ENCODE data around the gene EEF2. TPM values are rescaled to one million over a fixed set of nuclear protein-coding genes. Genes with fewer than 3 reads are reported as not detected.

Gene EEF2
- total RNA-seq, 1 donor from 2014 or later, result 2,451 TPM

DNA sequence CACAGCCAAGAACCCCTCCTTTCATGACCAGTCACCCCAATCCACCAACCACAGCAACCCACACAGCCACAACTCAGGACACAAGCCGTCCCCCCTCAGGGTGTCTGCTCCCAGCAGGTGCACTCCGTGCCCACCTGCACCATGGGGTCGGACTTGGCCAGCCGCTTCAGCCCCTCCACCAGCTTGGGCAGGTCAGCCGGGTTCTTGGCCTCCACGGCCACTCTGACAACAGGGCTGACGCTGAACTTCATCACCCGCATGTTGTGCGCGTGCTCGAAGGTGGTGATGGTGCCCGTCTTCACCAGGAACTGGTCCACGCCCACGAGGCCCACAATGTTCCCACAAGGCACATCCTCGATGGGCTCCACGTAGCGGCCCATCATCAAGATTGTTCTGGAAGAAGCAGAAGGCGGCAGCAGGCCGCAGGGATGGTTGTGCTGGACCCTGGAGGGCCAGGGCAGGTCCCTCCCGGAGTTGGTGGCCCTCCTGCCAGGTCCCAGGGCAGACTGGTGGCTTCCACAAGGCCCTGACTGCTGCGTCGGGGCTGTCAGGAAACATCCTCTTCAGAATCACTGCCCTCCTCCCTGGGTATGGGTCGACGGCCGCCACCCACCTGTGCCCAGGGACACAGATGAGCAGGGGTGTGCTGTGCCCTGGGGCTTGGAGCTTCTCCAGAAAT is 5.5 kb downstream of the EEF2 start:
- DNase-seq (ENCODE audit: low spot score), result no peak
- Mint-ChIP-seq H3K9me3 (no peaks in the 10 kb centered on the region), H3K27me3 (ENCODE audit: low read depth) (no peaks in the 10 kb centered on the region), H3K36me3 (ENCODE audit: low read depth) (peaks cover 91% of the 10 kb centered on the region), H3K27ac (no peak overlapping the region), H3K4me1 (ENCODE audit: low read depth) (peaks cover 19% of the 10 kb centered on the region), H3K4me3 (ENCODE audit: low read depth) (no peak overlapping the region)
- intact Hi-C loops (cut with micrococcal nuclease), result loop anchor here (10.0 kb wide), 1 partner anchor 215 kb away; the partner anchor contains the start of genes APBA3 and MRPL54

DNA sequence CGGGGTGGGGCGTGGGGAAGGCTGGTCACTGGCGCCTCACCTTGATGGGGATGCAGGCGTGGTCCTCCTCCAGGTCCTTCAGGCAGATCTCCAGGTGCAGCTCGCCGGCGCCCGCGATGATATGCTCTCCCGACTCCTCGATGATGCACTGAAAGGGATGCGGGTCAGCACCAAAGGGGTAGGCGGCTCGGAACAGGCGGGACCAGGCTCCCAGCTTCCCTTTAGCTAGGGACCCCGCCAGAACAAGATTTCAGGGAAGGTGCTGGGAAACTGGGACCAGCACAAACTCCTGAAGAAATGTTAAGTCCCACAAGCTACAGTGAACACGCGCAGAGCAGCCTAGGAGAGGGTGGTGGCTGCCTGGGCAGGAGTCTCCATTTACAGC is 6.0 kb downstream of the EEF2 start:
- Mint-ChIP-seq H3K4me1 (ENCODE audit: low read depth) (peaks cover 18% of the 10 kb centered on the region), H3K27me3 (ENCODE audit: low read depth) (no peaks in the 10 kb centered on the region), H3K27ac (no peak overlapping the region), H3K36me3 (ENCODE audit: low read depth) (peaks cover 86% of the 10 kb centered on the region), H3K9me3 (no peaks in the 10 kb centered on the region), H3K4me3 (ENCODE audit: low read depth) (no peak overlapping the region)
- no peak for DNase-seq (ENCODE audit: low spot score)
- intact Hi-C loops (cut with micrococcal nuclease), result no loop called here

DNA sequence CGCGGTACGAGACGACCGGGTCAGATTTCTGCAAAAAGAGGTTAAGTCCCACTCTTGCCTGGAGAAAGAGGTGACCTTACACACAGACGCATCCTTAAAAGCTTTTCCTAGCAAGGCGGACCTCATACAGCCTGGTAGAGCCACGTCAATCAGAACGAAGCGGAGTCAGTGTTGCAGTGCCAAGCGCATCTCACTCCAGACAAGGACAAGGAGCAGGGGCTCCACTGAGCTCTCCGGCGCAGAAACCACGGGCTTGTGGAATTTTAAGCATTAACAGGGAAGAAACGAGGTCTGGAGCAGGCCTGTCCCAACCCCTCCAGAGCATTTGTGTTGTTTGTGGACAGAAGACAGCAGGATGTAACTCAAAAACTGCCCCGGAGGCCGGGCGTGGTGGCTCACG is 7.1 kb downstream of the EEF2 start:
- H3K4me1 Mint-ChIP-seq (ENCODE audit: low read depth), result peaks cover 7% of the 10 kb centered on the region
- no peaks in the 10 kb centered on the region for H3K27me3 Mint-ChIP-seq (ENCODE audit: low read depth)
- no peak for DNase-seq (ENCODE audit: low spot score)
- intact Hi-C loops (cut with micrococcal nuclease), result no loop called here
- H3K9me3 Mint-ChIP-seq, result no peaks in the 10 kb centered on the region
- peaks cover 74% of the 10 kb centered on the region for H3K36me3 Mint-ChIP-seq (ENCODE audit: low read depth)
- H3K27ac Mint-ChIP-seq, result no peak overlapping the region
- H3K4me3 Mint-ChIP-seq (ENCODE audit: low read depth), result no peak overlapping the region

DNA sequence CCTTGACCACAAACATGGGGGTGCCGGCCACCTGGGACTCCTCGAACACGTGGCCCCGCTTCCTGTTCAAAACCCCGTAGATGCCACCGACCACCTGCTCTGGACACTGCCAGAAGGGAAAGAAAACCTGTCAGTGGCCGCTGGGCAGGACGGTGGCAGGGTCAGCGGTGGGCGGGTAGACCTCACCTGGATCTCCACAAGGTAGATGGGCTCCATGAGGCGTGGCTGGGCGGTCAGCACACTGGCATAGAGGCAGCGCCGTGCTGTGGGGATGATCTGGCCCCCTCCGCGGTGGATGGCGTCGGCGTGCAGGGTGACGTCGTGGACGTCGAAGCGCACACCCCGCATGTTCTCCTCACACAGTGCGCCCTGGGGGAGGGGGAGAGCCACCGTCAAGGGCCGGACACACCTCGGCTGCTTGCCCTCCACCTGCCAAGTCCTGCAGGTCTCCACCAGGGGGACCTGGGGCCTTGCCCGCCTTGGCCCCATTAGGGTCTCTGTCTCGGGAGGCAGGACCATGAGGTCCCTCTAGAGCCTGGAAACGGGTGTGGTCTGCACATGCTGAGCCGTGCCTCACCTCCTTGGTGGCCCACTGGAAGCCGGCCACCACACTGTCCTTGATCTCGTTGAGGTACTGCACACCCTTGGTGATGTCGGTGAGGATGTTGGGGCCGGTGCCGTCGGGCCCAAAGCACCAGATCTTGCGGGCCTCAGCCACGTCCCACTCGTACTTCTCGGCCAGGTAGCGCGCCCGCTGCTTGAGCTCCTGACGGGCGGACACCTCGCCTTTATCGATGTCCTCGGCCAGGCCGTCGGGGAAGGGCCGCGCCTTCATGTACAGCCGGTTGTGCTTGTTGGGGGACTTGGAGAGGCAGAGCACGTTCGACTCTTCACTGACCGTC is 7.8 kb downstream of the EEF2 start:
- intact Hi-C loops (cut with micrococcal nuclease), result no loop called here
- Mint-ChIP-seq H3K36me3 (ENCODE audit: low read depth) (peaks cover 68% of the 10 kb centered on the region), H3K27me3 (ENCODE audit: low read depth) (no peaks in the 10 kb centered on the region), H3K27ac (no peak overlapping the region), H3K4me1 (ENCODE audit: low read depth) (peaks cover under 1% of the 10 kb centered on the region), H3K9me3 (no peaks in the 10 kb centered on the region), H3K4me3 (ENCODE audit: low read depth) (no peak overlapping the region)
- DNase-seq (ENCODE audit: low spot score), result no peak

DNA sequence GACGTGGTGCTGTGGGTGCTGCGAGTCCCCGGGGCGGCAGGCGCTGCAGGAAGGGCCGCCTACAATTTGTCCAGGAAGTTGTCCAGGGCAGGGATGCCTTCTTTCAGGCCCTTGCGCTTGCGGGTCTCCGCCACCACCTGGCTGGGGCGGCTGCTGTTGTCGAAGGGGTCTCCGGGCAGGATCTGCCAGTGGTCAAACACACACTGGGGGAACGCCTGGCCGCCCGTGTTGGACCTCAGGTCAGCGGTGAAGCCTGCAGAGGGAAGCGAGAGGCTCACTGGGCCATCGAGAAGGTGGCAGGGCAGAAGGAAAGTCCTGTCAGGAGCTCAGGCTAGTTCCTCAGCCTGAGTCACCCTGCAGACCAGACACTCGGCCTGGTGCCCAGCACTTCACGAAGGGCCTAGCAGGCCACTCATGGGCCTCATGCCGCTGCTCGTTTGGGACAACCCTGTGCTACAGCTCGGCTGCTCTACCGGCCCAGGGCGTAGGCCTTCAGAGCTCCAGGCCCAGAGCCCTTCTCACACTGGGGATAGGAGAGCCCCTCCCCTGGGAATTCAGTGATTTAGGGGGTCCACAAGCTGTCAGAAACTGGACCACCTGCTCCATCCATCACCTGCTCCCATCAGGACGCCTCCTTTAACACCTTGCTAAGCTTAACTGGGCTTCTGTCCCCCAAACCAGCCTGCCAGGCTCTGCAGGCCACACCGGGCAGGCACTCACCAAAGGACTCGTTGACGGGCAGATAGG is 8.6 kb downstream of the EEF2 start:
- Mint-ChIP-seq H3K36me3 (ENCODE audit: low read depth) (peaks cover 60% of the 10 kb centered on the region), H3K4me3 (ENCODE audit: low read depth) (no peak overlapping the region), H3K4me1 (ENCODE audit: low read depth) (no peaks in the 10 kb centered on the region), H3K27me3 (ENCODE audit: low read depth) (no peaks in the 10 kb centered on the region), H3K9me3 (no peaks in the 10 kb centered on the region), H3K27ac (no peak overlapping the region)
- intact Hi-C loops (cut with micrococcal nuclease), result no loop called here
- no peak for DNase-seq (ENCODE audit: low spot score)

DNA sequence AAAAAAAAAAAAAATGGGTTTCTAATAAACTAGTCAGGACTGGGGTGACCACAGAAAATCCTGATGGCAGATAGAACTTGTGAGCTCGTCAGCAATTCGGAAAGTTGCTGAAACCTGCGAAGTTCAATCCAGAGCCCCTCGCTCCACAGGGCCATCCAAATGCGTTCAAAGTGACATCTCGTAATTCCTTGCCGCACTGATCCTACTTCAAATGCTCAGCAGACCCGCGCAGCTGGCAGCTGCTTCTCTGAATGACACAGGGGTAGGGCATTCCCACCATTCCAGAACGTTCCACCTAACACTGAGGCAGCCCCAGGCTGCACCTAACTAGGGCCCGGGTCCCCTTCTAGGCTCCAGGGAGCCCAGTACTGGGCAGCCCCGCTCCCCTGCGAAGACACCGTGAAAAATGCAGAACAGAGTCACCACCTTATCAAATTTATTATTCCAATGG is 9.6 kb downstream of the EEF2 start:
- intact Hi-C loops (cut with micrococcal nuclease), result no loop called here
- Mint-ChIP-seq H3K4me1 (ENCODE audit: low read depth) (peaks cover 5% of the 10 kb centered on the region), H3K36me3 (ENCODE audit: low read depth) (peaks cover 50% of the 10 kb centered on the region), H3K9me3 (no peaks in the 10 kb centered on the region), H3K4me3 (ENCODE audit: low read depth) (no peak overlapping the region), H3K27ac (no peak overlapping the region), H3K27me3 (ENCODE audit: low read depth) (no peaks in the 10 kb centered on the region)
- no peak for DNase-seq (ENCODE audit: low spot score)

DNA sequence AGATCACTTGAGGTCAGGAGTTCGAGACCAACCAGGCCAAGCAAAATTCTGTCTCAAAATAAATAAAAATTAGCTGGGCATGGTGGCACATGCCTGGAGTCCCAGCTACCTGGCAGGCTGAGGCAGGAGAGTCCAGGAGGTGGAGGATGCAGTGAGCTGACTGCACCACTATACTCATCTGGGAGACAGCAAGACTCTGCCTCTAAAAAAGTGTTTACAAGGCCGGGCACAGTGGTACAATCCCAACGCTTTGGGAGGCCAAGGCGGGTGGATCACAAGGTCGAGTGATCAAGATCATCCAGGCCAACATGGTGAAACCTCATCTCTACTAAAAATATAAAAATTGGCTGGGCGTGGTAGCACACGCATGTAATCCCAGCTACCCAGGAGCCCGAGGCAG is 10.1 kb downstream of the EEF2 start:
- no peak for DNase-seq (ENCODE audit: low spot score)
- peaks cover 7% of the 10 kb centered on the region for H3K4me1 Mint-ChIP-seq (ENCODE audit: low read depth)
- no peaks in the 10 kb centered on the region for H3K9me3 Mint-ChIP-seq
- H3K4me3 Mint-ChIP-seq (ENCODE audit: low read depth), result no peak overlapping the region
- no peaks in the 10 kb centered on the region for H3K27me3 Mint-ChIP-seq (ENCODE audit: low read depth)
- no peak overlapping the region for H3K27ac Mint-ChIP-seq
- H3K36me3 Mint-ChIP-seq (ENCODE audit: low read depth), result peaks cover 45% of the 10 kb centered on the region
- intact Hi-C loops (cut with micrococcal nuclease), result no loop called here

DNA sequence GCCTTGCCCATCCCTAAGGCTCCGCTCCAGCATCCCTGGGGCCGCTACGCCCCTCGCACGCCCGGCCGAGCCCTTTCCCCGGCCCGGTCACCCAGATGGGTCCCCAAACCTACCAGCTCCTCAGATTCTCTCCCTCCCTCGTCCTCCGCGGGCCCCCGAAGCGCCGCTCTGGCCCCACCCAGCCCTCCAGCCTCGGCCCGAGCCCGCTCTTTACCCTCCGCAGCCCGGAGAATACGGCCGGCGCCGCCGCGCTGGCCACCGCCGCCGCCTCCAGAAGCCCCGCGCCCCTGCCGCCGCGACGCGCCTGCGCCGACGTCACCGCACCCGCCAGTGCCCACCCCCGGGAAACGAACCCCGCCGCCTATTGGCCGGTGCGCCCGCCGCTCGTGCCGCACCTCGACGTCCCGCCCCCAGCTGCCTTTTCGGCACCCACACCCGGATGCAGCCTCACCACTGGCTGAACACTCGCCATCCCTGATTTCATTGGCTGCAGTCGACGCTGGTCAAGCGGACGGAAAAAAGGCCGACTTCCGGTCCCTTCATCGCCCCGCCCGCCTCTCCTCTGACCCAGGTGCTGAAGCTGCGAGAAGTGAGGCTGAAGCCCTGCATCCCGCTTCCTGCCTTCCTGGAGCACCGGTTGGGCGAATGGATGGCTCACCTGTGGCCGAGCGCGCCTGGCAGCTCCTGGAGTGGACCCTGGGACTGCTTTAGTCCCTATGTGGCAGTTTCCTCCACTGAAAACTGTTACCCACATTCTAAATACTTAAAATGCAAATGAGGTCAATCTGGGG is 14.3 kb downstream of the EEF2 start, which contains the start of gene DAPK3:
TSS of gene DAPK3 (minus strand) at position 292 of the 791 bp plus-strand sequence. CDS start 1,364 bp downstream, outside the sequence.
- H3K4me3 Mint-ChIP-seq (ENCODE audit: low read depth), result peak within 1 kb of the TSS; percentile 91
- peak; percentile 93 for DNase-seq (ENCODE audit: low spot score)
- H3K27me3 Mint-ChIP-seq (ENCODE audit: low read depth), result no peaks in the 10 kb centered on the region
- intact Hi-C loops (cut with micrococcal nuclease), result loop anchor here (1.0 kb wide), 1 partner anchor 15 kb away; no protein-coding TSS in a partner anchor
- H3K36me3 Mint-ChIP-seq (ENCODE audit: low read depth), result peaks cover 32% of the 10 kb centered on the region
- peak within 1 kb of the TSS; percentile 74 for H3K27ac Mint-ChIP-seq
- peaks cover 17% of the 10 kb centered on the region for H3K4me1 Mint-ChIP-seq (ENCODE audit: low read depth)
- no peaks in the 10 kb centered on the region for H3K9me3 Mint-ChIP-seq

DNA sequence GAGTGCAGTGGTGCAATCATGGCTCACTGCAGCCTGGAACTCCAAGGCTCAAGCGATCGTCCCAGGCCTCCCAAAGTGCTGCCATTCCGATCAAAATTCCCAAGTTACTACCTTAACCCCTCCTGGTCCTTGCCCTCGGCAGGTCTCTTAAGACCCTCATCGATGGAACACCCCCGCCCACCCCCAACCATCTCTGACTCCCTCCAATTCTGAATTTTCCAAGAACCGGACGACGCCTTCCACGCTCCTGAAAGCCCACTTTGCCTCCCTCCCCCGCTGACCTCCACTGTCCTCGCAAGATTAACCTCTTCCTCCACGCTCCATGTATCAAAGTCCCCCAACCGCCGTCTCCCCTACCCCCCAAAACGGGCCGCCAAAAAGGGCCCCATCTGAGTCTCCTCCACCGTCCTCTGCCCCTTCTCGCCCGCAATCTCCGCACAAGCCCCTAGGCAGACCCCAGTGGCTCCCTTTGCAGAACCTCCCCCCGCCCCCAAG is 14.9 kb downstream of the EEF2 start:
- H3K27ac Mint-ChIP-seq, result peak overlapping the region; percentile 74
- H3K4me1 Mint-ChIP-seq (ENCODE audit: low read depth), result peaks cover 17% of the 10 kb centered on the region
- intact Hi-C loops (cut with micrococcal nuclease), result no loop called here
- H3K27me3 Mint-ChIP-seq (ENCODE audit: low read depth), result no peaks in the 10 kb centered on the region
- no peaks in the 10 kb centered on the region for H3K9me3 Mint-ChIP-seq
- peak overlapping the region; percentile 91 for H3K4me3 Mint-ChIP-seq (ENCODE audit: low read depth)
- peaks cover 30% of the 10 kb centered on the region for H3K36me3 Mint-ChIP-seq (ENCODE audit: low read depth)
- DNase-seq (ENCODE audit: low spot score), result no peak

DNA sequence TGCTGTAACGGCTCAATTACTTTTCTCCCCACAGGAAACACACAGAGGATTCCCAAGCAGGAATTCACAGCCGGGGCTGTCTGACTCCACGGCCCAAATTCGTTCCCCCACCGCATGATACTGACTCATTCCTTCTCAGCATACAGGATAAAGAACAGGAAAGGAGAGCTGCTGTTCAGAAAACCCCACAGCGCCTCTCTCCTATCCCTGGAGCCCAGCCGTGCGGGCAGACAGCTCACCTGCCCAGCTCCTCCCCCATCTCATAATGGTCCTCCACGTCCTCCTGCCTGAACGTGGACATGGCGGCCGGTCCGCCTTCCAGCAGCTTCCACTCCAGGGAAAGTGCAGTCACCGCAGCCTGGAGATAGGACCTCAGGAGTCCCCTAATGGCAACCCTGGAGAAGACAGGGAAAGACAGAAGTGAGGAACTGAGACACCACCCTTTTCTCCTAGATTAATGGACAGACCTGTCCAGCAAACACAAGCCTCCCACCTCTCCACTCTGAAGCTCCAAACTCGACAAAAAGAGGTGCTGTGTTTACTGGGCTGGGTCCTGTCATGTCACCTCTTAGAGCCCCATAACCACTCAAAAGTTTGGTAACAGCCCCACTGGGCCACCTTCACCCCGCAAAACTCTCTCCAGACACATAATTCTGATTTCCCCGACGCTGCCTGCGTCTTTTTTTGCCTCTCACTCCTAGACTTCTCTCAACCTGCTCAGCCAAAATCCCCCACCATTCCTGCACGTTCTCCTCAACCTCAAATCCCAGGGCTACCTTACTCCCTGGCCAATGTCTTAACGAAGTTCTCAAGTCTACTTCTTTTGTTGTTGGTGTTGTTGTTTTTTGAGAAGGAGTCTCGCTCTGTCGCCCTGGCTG is 15.6 kb downstream of the EEF2 start:
- intact Hi-C loops (cut with micrococcal nuclease), result no loop called here
- Mint-ChIP-seq H3K27me3 (ENCODE audit: low read depth) (no peaks in the 10 kb centered on the region), H3K9me3 (no peaks in the 10 kb centered on the region), H3K36me3 (ENCODE audit: low read depth) (peaks cover 34% of the 10 kb centered on the region), H3K4me1 (ENCODE audit: low read depth) (peaks cover 17% of the 10 kb centered on the region), H3K27ac (peak overlapping the region; percentile 74), H3K4me3 (ENCODE audit: low read depth) (peak overlapping the region; percentile 91)
- no peak for DNase-seq (ENCODE audit: low spot score)

All from activated T-helper 2 cell treated with anti-CD3 and anti-CD28 coated beads, Interferon-gamma antibody, Interleukin-2, Interleukin-4, amounts not matched to agents 10 μg/mL and 5 μg/mL and 100 μg/mL, durations not matched to agents 14 hours and 24 hours and 36 hours (primary cell).